ENCODE results near the gene INCA1. TPM values are rescaled to one million over a fixed set of nuclear protein-coding genes. Genes with fewer than 3 reads are reported as not detected.
A peak's percentile ranks its signal among the peaks of the same experiment; 100 is the strongest.

The INCA1 gene
- polyA plus RNA-seq, 1 donor from 2014 or later: 0.38 TPM

DNA sequence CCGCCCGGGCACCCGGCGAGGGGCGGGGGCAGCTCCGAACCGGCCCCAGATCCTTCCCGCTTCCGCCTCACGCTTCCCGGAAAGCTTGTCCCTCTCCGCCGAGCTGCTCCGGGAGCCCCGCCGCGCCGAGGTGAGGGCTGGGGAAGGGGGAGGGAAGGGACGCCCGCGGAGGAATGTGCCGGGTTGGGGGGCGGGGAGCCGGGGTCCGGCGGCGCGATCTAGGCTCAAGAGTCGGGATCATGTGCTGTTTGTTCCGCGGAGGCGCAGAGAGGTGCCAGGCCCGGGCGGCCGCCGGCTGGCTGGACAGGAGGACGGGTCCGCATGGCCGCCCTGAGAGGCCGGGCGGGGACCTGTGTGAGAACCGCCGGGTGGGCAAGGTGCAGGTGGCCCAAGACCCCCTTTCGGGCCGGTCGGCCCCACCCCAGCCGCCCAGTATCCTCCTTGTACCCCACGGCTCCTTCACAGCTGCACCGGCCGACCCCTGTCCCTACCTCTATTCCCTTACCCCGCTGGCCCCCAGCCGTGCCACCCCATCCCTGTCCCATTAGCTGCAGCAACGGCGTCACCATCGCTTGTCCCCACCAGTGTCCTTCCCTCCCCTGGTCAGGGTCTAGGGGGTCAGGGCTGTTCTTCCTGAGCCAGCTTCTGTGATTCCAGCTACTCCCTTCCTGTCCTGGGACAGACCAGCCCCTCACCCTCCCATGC, 857 bp upstream of the INCA1 start:
- no peak overlapping the region for H3K27ac ChIP-seq (ENCODE audit: low read length)
- no peaks in the 10 kb centered on the region for H4K20me1 ChIP-seq (ENCODE audit: insufficient read depth)
- no peaks in the 10 kb centered on the region for H3K27me3 ChIP-seq (ENCODE audit: insufficient read depth, low read depth, low read length)
- H3K9me3 ChIP-seq (ENCODE audit: low read length): no peaks in the 10 kb centered on the region
- peaks cover 16% of the 10 kb centered on the region for H3K79me2 ChIP-seq (replicated peaks; ENCODE audit: insufficient read depth, low read length)
- H3K36me3 ChIP-seq (ENCODE audit: insufficient read depth, low read length): no peaks in the 10 kb centered on the region
- peak overlapping the region; percentile 84 for H3K4me2 ChIP-seq (ENCODE audit: low read length)
- peak overlapping the region; percentile 81 for H3K9ac ChIP-seq (ENCODE audit: low read length)
- H3K4me3 ChIP-seq (ENCODE audit: low read length): peak overlapping the region; percentile 96
- no peaks in the 10 kb centered on the region for H3F3A ChIP-seq (ENCODE audit: insufficient read depth, low read length, poor library complexity, severe bottlenecking)
- TF ChIP-seq EP300 (conservative IDR thresholded peaks at IDR 0.05; ENCODE audit: poor library complexity, severe bottlenecking) (no peak), TAF1 (IDR thresholded peaks at IDR 0.05; ENCODE audit: low read depth) (no peak), SMC3 (conservative IDR thresholded peaks at IDR 0.05; ENCODE audit: poor library complexity) (no peak), POLR2AphosphoS5 (IDR thresholded peaks at IDR 0.05) (no peak), RAD21 (conservative IDR thresholded peaks at IDR 0.05) (no peak), MXI1 (conservative IDR thresholded peaks at IDR 0.05; ENCODE audit: poor library complexity, severe bottlenecking) (peak; percentile 51), EZH2 (IDR thresholded peaks at IDR 0.05; ENCODE audit: borderline replicate concordance, insufficient read depth, low read length, poor library complexity, severe bottlenecking) (no peak)
- TF ChIP-seq, protein P1, sequence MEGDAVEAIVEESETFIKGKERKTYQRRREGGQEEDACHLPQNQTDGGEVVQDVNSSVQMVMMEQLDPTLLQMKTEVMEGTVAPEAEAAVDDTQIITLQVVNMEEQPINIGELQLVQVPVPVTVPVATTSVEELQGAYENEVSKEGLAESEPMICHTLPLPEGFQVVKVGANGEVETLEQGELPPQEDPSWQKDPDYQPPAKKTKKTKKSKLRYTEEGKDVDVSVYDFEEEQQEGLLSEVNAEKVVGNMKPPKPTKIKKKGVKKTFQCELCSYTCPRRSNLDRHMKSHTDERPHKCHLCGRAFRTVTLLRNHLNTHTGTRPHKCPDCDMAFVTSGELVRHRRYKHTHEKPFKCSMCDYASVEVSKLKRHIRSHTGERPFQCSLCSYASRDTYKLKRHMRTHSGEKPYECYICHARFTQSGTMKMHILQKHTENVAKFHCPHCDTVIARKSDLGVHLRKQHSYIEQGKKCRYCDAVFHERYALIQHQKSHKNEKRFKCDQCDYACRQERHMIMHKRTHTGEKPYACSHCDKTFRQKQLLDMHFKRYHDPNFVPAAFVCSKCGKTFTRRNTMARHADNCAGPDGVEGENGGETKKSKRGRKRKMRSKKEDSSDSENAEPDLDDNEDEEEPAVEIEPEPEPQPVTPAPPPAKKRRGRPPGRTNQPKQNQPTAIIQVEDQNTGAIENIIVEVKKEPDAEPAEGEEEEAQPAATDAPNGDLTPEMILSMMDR (IDR thresholded peaks at IDR 0.05; ENCODE audit: poor library complexity, severe bottlenecking): no peak
- H2AFZ ChIP-seq (ENCODE audit: low read depth, low read length): peak overlapping the region; percentile 27
- no peaks in the 10 kb centered on the region for H3K9me2 ChIP-seq (ENCODE audit: insufficient read depth, low read length)

DNA sequence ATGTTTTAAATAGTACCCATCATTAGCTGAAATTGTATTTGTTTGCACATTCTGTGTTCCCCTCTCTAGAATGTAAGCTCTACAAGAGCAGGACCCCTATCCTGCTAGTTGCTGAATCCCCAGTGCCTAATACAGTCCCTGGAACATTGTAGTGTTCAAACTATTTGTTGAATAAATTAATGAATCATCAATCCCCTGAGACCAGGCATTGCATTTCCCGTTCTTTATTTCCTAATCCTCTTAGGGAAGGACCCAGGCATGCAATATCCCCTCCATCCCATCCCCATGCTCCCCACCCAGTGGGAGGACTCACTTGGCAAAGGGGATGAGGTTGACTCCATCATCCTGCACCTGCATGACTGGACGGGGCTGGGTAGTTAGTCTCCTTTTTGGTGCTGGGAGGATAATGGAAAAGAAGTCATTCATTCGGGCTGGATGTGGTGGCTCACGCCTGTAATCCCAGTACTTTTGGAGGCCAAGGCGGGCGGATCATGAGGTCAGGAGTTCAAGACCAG, 3.2 kb downstream of the INCA1 start:
- H3K36me3 ChIP-seq (ENCODE audit: insufficient read depth, low read length): no peaks in the 10 kb centered on the region
- no peaks in the 10 kb centered on the region for H3K9me3 ChIP-seq (ENCODE audit: low read length)
- H3K9me2 ChIP-seq (ENCODE audit: insufficient read depth, low read length): no peaks in the 10 kb centered on the region
- no peak overlapping the region for H3K4me2 ChIP-seq (ENCODE audit: low read length)
- H2AFZ ChIP-seq (ENCODE audit: low read depth, low read length): no peak overlapping the region
- no peaks in the 10 kb centered on the region for H3F3A ChIP-seq (ENCODE audit: insufficient read depth, low read length, poor library complexity, severe bottlenecking)
- no peaks in the 10 kb centered on the region for H4K20me1 ChIP-seq (ENCODE audit: insufficient read depth)
- no peak overlapping the region for H3K27ac ChIP-seq (ENCODE audit: low read length)
- peaks cover 9% of the 10 kb centered on the region for H3K79me2 ChIP-seq (replicated peaks; ENCODE audit: insufficient read depth, low read length)
- no peak overlapping the region for H3K9ac ChIP-seq (ENCODE audit: low read length)
- H3K4me3 ChIP-seq (ENCODE audit: low read length): no peak overlapping the region
- no peaks in the 10 kb centered on the region for H3K27me3 ChIP-seq (ENCODE audit: insufficient read depth, low read depth, low read length)
- no peak for TF ChIP-seq TAF1 (IDR thresholded peaks at IDR 0.05; ENCODE audit: low read depth)
- no peak for TF ChIP-seq MXI1 (conservative IDR thresholded peaks at IDR 0.05; ENCODE audit: poor library complexity, severe bottlenecking)
- TF ChIP-seq EP300 (conservative IDR thresholded peaks at IDR 0.05; ENCODE audit: poor library complexity, severe bottlenecking): no peak
- no peak for TF ChIP-seq POLR2AphosphoS5 (IDR thresholded peaks at IDR 0.05)
- no peak for TF ChIP-seq RAD21 (conservative IDR thresholded peaks at IDR 0.05)
- TF ChIP-seq, protein P2, sequence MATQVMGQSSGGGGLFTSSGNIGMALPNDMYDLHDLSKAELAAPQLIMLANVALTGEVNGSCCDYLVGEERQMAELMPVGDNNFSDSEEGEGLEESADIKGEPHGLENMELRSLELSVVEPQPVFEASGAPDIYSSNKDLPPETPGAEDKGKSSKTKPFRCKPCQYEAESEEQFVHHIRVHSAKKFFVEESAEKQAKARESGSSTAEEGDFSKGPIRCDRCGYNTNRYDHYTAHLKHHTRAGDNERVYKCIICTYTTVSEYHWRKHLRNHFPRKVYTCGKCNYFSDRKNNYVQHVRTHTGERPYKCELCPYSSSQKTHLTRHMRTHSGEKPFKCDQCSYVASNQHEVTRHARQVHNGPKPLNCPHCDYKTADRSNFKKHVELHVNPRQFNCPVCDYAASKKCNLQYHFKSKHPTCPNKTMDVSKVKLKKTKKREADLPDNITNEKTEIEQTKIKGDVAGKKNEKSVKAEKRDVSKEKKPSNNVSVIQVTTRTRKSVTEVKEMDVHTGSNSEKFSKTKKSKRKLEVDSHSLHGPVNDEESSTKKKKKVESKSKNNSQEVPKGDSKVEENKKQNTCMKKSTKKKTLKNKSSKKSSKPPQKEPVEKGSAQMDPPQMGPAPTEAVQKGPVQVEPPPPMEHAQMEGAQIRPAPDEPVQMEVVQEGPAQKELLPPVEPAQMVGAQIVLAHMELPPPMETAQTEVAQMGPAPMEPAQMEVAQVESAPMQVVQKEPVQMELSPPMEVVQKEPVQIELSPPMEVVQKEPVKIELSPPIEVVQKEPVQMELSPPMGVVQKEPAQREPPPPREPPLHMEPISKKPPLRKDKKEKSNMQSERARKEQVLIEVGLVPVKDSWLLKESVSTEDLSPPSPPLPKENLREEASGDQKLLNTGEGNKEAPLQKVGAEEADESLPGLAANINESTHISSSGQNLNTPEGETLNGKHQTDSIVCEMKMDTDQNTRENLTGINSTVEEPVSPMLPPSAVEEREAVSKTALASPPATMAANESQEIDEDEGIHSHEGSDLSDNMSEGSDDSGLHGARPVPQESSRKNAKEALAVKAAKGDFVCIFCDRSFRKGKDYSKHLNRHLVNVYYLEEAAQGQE (IDR thresholded peaks at IDR 0.05; ENCODE audit: borderline replicate concordance): no peak
- TF ChIP-seq SMC3 (conservative IDR thresholded peaks at IDR 0.05; ENCODE audit: poor library complexity): no peak
- TF ChIP-seq, protein P1 (IDR thresholded peaks at IDR 0.05; ENCODE audit: poor library complexity, severe bottlenecking): no peak
- no peak for TF ChIP-seq EZH2 (IDR thresholded peaks at IDR 0.05; ENCODE audit: borderline replicate concordance, insufficient read depth, low read length, poor library complexity, severe bottlenecking)

All from neural cell (in vitro differentiated cells).